Endothelial cell (in vitro differentiated cells): ENCODE results near the gene KLHL8. TPM values are rescaled to one million over a fixed set of nuclear protein-coding genes. Genes with fewer than 3 reads are reported as not detected.

Experiments
- DNase-seq: peaks from one replicate; pipeline ENCODE4 v3.0.0; 2021; ENCODE audit warnings: low spot score
- H3K27ac Mint-ChIP-seq: one replicate; pipeline ENCODE4 v1.8.0; 2021; ENCODE audit warnings: mixed read lengths, inconsistent platforms; ENCODE audit not compliant: unreplicated experiment
- H3K27me3 Mint-ChIP-seq: one replicate; pipeline ENCODE4 v1.8.0; 2021; ENCODE audit warnings: mild to moderate bottlenecking, moderate library complexity, mixed read lengths, inconsistent platforms; ENCODE audit not compliant: unreplicated experiment
- H3K36me3 Mint-ChIP-seq: one replicate; pipeline ENCODE4 v1.8.0; 2021; ENCODE audit warnings: mild to moderate bottlenecking, low read depth, mixed read lengths, inconsistent platforms; ENCODE audit not compliant: unreplicated experiment
- H3K4me1 Mint-ChIP-seq: one replicate; pipeline ENCODE4 v1.8.0; 2021; ENCODE audit warnings: mild to moderate bottlenecking, mixed read lengths, inconsistent platforms; ENCODE audit not compliant: unreplicated experiment
- H3K4me3 Mint-ChIP-seq: one replicate; pipeline ENCODE4 v1.8.0; 2021; ENCODE audit warnings: mild to moderate bottlenecking, mixed read lengths, inconsistent platforms; ENCODE audit not compliant: unreplicated experiment
- H3K9me3 Mint-ChIP-seq: one replicate; pipeline ENCODE4 v1.8.0; 2021; ENCODE audit warnings: mixed read lengths, inconsistent platforms; ENCODE audit not compliant: unreplicated experiment
- total RNA-seq: library from RNA; stranded (reverse); fragmentation: NEBNext Ultra II Directional; extraction: Animal tissue kit (Norgen Biotek cat#: 25700); gene quantifications from one replicate; pipeline ENCODE4 v1.2.1, GENCODE V29; 2021; ENCODE audit not compliant: unreplicated experiment
- TF ChIP-seq, protein P1 (sequence below): fragments of 200-600 bp; sonication (generic); IDR thresholded peaks from one replicate; pipeline ENCODE4 v1.5.0; 2021; ENCODE audit warnings: antibody characterized with exemption; ENCODE audit not compliant: unreplicated experiment

The KLHL8 gene
- total RNA-seq, 1 donor from 2014 or later: 7.2 TPM

DNA sequence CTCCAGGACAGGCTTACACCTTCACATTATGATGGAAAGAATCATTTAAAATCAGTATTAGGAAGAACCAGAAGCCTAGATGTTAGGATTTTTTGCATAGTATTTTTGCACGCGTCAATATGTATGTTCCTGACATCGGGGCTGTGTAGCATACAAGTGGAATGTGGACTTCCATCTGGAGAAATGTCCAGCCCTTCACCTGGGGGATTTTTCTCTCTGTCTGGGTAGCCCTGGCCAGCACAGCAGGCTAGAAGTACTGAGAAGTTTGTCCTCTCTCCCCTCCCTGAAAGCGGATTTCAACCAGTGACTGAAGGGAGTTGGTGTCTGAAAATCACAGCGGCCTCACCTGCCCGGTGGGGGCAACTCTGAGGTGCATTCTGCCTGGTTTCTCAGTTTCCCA, 10.4 kb upstream of the KLHL8 start:
- Mint-ChIP-seq H3K9me3 (no peaks in the 10 kb centered on the region), H3K27me3 (no peaks in the 10 kb centered on the region), H3K4me1 (no peaks in the 10 kb centered on the region), H3K27ac (no peak overlapping the region), H3K4me3 (no peak overlapping the region), H3K36me3 (no peaks in the 10 kb centered on the region)
- TF ChIP-seq, protein P1, sequence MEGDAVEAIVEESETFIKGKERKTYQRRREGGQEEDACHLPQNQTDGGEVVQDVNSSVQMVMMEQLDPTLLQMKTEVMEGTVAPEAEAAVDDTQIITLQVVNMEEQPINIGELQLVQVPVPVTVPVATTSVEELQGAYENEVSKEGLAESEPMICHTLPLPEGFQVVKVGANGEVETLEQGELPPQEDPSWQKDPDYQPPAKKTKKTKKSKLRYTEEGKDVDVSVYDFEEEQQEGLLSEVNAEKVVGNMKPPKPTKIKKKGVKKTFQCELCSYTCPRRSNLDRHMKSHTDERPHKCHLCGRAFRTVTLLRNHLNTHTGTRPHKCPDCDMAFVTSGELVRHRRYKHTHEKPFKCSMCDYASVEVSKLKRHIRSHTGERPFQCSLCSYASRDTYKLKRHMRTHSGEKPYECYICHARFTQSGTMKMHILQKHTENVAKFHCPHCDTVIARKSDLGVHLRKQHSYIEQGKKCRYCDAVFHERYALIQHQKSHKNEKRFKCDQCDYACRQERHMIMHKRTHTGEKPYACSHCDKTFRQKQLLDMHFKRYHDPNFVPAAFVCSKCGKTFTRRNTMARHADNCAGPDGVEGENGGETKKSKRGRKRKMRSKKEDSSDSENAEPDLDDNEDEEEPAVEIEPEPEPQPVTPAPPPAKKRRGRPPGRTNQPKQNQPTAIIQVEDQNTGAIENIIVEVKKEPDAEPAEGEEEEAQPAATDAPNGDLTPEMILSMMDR: no peak
- DNase-seq: no peak

DNA sequence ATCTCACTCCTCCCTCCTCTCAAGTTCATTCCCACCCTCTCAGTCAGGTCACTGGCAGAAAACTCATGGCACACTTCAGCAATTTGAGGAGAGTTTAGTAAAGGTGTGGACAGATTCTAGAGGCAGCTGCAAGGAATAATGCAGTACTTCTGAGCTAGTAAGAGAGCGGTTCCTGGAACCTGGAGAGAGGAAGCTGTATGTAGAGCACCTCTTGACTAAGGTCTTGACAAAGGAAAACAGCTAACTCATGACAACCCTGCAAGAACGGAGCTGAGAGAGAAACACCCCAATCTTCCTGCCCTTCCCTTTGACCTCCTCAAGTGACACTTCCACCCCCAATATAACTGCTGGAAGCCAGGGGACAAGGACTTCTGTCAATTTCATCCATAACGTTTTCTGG, 9.6 kb upstream of the KLHL8 start:
- TF ChIP-seq, protein P1: no peak

DNA sequence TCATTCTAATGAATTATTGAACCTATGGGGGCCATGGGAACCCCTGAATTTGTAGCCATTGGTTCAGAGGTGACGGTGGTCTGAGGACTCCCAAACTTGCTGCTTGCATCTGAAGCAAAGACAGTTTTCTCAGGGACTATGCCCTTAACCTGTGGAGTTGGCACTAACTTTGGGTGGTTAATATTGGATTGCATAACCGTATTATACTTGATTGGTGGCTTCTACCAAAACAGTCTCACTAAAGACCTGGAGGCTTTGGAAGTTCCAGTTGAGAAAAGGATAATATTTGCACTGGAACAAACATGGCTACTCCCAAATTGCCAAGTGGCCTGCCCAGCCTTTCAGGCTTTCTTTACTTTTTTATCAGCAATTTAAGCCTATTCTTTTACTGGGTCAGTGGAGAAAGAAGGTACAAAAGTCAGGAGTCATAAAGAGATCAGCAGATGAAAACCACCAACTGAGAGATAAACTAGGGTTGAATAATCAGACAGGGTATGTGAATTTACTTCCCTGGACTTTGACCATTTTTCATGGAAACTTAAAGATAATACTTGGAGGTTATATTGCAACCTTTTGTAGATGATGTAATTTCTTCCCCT, 7.9 kb upstream of the KLHL8 start:
- Mint-ChIP-seq H3K27me3 (no peaks in the 10 kb centered on the region), H3K27ac (no peak overlapping the region), H3K9me3 (no peaks in the 10 kb centered on the region)

More for the DNA sequence above, 9.6 kb upstream of the KLHL8 start:
- no peak overlapping the region for H3K4me3 Mint-ChIP-seq
- no peaks in the 10 kb centered on the region for H3K9me3 Mint-ChIP-seq
- H3K27me3 Mint-ChIP-seq: no peaks in the 10 kb centered on the region
- DNase-seq: no peak
- H3K36me3 Mint-ChIP-seq: no peaks in the 10 kb centered on the region
- H3K4me1 Mint-ChIP-seq: no peaks in the 10 kb centered on the region
- no peak overlapping the region for H3K27ac Mint-ChIP-seq

DNA sequence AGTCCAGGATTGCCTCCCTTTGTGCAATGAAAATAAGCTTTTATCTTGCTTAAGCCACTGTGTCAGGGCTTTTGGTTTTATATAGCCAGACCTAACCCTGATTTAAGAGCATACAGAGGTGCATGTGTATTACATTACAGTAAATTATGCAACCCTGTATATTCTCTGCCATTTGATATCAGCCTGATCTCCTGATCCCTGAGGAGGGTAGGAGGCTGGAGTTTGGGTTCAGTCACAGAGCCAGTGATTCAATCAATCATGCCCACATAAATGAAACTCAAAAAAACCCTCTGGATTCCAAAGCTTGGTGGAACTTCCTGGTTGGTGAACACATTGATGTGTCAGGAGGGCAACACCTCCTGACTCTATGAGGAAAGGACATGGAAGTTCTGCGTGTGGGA, 7.3 kb upstream of the KLHL8 start:
- TF ChIP-seq, protein P1: no peak
- H3K4me3 Mint-ChIP-seq: no peak overlapping the region
- no peak overlapping the region for H3K27ac Mint-ChIP-seq
- no peak for DNase-seq
- H3K36me3 Mint-ChIP-seq: no peaks in the 10 kb centered on the region
- no peaks in the 10 kb centered on the region for H3K27me3 Mint-ChIP-seq
- H3K9me3 Mint-ChIP-seq: no peaks in the 10 kb centered on the region
- H3K4me1 Mint-ChIP-seq: no peaks in the 10 kb centered on the region

More for the DNA sequence above, 7.9 kb upstream of the KLHL8 start:
- Mint-ChIP-seq H3K4me1 (no peaks in the 10 kb centered on the region), H3K36me3 (no peaks in the 10 kb centered on the region), H3K4me3 (no peak overlapping the region)
- TF ChIP-seq, protein P1: no peak
- no peak for DNase-seq

DNA sequence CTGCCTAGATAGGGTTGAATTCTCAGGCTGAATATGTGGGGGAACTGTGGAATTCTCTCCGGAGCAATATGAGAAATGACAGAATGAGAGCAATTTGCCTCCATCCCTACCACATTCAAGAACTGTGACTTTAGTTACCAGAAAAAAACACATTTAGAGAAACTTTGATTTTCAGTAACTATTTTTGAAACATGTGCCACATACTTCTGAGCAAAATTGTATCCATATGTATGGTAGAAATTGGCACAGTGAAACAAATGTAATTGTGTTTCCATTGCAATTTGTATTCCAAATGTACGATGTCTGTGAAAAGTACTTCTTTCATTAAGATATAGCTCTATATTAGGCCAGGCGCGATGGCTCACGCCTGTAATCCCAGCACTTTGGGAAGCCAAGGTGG, 5.5 kb upstream of the KLHL8 start:
- H3K27ac Mint-ChIP-seq: no peak overlapping the region
- no peaks in the 10 kb centered on the region for H3K4me1 Mint-ChIP-seq
- no peak for DNase-seq
- H3K36me3 Mint-ChIP-seq: no peaks in the 10 kb centered on the region
- H3K27me3 Mint-ChIP-seq: no peaks in the 10 kb centered on the region
- TF ChIP-seq, protein P1: no peak
- no peaks in the 10 kb centered on the region for H3K9me3 Mint-ChIP-seq
- H3K4me3 Mint-ChIP-seq: no peak overlapping the region
